ENCODE data around the gene TCEA3. TPM values are rescaled to one million over a fixed set of nuclear protein-coding genes. Genes with fewer than 3 reads are reported as not detected.

The TCEA3 gene
- total RNA-seq, 8 experiments from 2014 or later, result 1.6 to 17.6 (median 2.9) TPM

DNA sequence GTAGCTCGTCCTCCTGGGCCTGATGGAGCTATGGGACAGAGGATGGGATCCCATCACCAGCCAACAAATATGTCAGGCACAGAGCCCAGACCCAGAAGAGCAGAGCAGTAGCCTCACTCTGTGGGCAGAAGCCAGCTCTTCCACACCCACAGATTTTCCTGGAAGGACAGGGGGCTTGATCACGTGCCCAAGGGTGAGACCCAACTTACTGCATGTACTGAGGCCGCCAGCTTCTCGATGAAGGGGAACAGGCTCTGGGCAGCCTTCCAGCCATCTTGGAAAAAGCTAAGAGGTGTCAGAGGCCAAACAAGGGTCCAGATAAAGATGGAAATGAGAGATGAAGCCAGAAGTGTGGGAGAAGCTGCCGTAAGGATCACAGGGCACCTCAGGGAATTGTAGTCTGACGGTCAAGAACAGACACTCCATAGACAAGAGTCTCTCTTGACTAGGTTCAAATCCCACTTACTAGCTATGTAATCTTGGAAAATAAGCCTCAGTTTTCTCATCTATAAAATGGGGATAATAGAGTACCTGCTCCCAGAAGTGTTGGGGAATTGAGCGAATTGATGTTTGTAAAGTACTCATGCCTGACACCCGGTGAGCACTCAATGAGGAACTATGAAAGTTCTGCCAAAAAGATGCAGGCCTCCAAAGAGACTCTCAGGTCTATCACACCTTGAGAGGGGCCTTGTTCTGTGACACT is 17.0 kb upstream of the TCEA3 start:
- H3K4me3 ChIP-seq, result no peak overlapping the region
- in situ Hi-C loops (cut with MboI; ENCODE audit: low pct_unique_long_range_greater_than_20kb in 2 of 9, low sequenced_read_pairs in 9 of 9, unreplicated experiment in 9 of 9), result no loop called here
- no peak overlapping the region for H3K27ac ChIP-seq
- WGBS, 10 experiments, result 73 to 100% (median 94%) methylated on average over 3 to 7 of the region's 8 CpGs; no CpG with 5 or more reads in 5 of the 10 experiments
- H3K4me1 ChIP-seq (replicated peaks in 1 of 2), result no peaks in the 10 kb centered on the region
- no peak for ATAC-seq (replicated peaks in 6 of 8)

DNA sequence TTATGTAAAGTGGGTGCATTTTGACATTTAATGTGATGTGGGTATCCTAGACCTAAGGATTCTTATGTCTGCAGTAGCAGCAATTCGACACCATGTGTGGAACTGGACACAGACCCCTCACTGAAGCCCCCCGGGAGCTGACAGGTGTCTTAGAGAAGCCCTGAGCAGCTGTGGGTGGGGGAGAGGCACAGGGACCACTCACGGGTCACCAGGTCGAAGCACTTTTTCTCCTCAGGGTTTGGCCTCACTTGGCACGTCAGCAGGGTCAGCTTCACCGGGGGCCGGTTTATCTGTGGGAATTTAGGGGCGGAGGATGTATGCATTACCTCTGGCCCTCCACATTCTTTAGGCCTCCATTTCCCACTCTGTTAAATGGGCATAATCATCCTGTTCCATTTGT is 14.0 kb upstream of the TCEA3 start:
- in situ Hi-C loops (cut with MboI; ENCODE audit: low pct_unique_long_range_greater_than_20kb in 2 of 9, low sequenced_read_pairs in 9 of 9, unreplicated experiment in 9 of 9), result no loop called here
- WGBS, 10 experiments, result 33 to 100% (median 96%) methylated on average over 1 to 4 of the region's 8 CpGs; no CpG with 5 or more reads in 4 of the 10 experiments
- H3K4me3 ChIP-seq, result no peak overlapping the region
- no peak overlapping the region for H3K27ac ChIP-seq
- no peak for ATAC-seq (replicated peaks in 6 of 8)
- H3K4me1 ChIP-seq (replicated peaks in 1 of 2), result no peaks in the 10 kb centered on the region

DNA sequence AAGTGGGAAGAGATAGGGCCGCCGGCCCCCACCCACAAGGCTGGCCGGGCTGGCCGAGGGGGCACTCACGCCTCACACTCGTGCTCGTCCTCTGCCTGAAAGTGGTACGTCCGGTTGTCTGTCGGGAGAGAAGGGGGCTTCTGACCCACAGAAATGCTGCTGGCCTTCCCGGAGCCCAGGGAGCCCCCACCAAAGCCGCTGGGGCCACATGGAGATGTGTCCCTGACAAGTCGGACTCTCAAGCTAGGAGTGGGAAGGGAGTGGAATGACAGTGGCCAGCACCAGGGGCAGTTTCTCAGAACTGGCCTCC is 12.8 kb upstream of the TCEA3 start:
- Histone ChIP-seq H3K4me1 (replicated peaks in 1 of 2) (no peaks in the 10 kb centered on the region), H3K27ac (no peak overlapping the region), H3K4me3 (no peak overlapping the region)
- in situ Hi-C loops (cut with MboI; ENCODE audit: low pct_unique_long_range_greater_than_20kb in 2 of 9, low sequenced_read_pairs in 9 of 9, unreplicated experiment in 9 of 9), result no loop called here
- peak in 1 of 8 experiments; percentile 8 for ATAC-seq (replicated peaks in 6 of 8)
- 89 to 100% methylated on average over 4 to 12 of the region's 13 CpGs; no CpG with 5 or more reads in 8 of the 10 experiments for WGBS, 10 experiments

DNA sequence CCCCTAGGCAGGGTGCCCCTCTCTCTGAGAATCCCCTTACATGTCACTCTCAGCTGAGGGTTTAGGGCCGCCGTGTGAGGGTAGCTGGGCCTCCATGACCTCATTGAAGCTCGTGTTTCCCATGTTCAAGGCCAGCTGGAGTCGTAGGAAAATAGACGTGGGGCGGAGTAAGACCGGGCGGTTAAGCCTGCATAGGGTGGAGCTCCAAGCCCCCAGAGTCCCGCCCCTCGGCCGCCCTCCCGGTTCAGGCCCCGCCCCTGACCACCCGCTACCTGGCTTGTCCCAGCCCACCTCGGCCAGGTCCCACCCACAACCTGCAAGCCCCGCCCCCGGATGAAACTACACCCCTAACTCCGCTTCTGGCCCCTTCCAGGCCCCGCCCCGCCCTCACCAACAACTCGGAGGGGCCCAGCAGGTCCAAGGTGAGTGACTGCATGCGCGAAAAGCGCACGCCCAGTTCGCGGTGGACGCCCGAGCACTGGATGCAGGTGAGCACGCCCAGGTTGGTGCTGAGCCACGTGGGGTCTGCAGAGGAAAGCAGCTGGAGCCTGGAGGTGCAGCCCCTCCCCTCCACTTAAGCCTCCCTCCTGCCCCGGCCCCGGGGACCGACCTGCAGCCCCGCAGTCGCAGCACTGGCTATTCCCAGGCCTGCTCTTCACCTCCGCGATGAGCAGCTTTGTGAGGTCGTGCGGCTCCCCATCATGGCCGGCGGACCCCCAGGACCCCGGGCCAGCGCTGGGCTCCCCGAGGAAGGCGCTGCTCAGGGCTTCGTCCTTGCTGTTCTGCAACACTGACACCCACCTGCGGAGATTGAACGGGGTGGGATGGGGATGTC is 12.2 kb upstream of the TCEA3 start:
- ATAC-seq (replicated peaks in 6 of 8), result peak in 6 of 8 experiments; percentile 17 to 88 (median 50)
- in situ Hi-C loops (cut with MboI; ENCODE audit: low pct_unique_long_range_greater_than_20kb in 2 of 9, low sequenced_read_pairs in 9 of 9, unreplicated experiment in 9 of 9), result no loop called here
- H3K27ac ChIP-seq, result no peak overlapping the region

DNA sequence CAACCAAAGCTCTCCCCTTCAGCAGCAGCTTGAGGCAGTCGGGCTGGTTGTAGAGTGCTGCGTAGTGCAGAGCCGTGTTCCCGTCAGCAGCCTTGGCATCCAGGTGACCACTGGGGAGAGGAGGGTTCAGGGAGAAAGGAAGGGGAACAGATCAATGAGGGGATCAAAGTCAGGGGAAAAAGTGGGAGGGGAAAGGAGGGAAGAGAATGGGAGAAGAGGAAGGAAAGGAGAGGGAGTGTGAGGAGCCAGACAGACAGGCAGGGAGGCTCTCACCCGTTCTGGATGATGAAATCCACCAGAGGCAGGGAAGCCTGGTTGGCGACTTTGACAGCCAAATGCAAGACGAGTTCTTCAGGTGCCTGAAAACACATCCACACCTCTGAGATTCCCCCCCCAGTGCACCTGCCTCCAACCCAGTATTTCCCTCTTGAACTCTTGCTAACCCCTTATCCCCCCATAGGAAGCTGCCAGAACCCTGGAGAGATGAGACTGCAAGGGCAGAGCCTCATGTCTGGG is 9.8 kb upstream of the TCEA3 start:
- Histone ChIP-seq H3K4me1 (replicated peaks in 1 of 2) (no peaks in the 10 kb centered on the region), H3K27ac (no peak overlapping the region), H3K4me3 (no peak overlapping the region)
- WGBS, 10 experiments, result 40 to 100% (median 82%) methylated on average over 1 to 5 of the region's 7 CpGs; no CpG with 5 or more reads in 3 of the 10 experiments
- in situ Hi-C loops (cut with MboI; ENCODE audit: low pct_unique_long_range_greater_than_20kb in 2 of 9, low sequenced_read_pairs in 9 of 9, unreplicated experiment in 9 of 9), result no loop called here
- ATAC-seq (replicated peaks in 6 of 8), result no peak

More for the DNA sequence above, 12.2 kb upstream of the TCEA3 start:
- 30 to 90% (median 57%) methylated on average over 2 to 9 of the region's 49 CpGs; no CpG with 5 or more reads in 6 of the 10 experiments for WGBS, 10 experiments
- Histone ChIP-seq H3K4me3 (no peak overlapping the region), H3K4me1 (replicated peaks in 1 of 2) (no peaks in the 10 kb centered on the region)

DNA sequence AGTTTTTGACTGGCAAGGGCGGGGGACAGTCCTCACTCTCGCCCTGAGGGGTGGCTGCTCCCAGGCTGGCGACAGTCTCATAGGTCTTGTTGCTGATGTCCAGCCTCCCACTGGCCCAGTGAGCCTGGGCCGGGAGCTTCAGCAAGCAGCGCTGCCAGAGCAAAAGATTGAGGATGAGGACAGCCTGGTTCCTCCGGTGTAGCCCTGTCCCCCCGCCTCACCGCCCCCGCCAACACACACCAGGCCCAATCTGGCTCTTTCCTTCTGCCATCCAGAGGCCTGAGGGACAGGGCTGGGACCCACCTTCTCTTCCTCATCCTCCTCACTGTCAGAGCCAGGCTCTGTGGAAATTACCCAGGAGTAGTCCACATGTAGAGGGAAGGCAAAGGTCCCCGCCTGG is 8.6 kb upstream of the TCEA3 start:
- in situ Hi-C loops (cut with MboI; ENCODE audit: low pct_unique_long_range_greater_than_20kb in 2 of 9, low sequenced_read_pairs in 9 of 9, unreplicated experiment in 9 of 9), result no loop called here
- Histone ChIP-seq H3K4me1 (replicated peaks in 1 of 2) (no peaks in the 10 kb centered on the region), H3K4me3 (no peak overlapping the region), H3K27ac (no peak overlapping the region)
- no peak for ATAC-seq (replicated peaks in 6 of 8)
- WGBS, 10 experiments, result 67 to 95% (median 93%) methylated on average over 2 to 5 of the region's 10 CpGs; no CpG with 5 or more reads in 3 of the 10 experiments

DNA sequence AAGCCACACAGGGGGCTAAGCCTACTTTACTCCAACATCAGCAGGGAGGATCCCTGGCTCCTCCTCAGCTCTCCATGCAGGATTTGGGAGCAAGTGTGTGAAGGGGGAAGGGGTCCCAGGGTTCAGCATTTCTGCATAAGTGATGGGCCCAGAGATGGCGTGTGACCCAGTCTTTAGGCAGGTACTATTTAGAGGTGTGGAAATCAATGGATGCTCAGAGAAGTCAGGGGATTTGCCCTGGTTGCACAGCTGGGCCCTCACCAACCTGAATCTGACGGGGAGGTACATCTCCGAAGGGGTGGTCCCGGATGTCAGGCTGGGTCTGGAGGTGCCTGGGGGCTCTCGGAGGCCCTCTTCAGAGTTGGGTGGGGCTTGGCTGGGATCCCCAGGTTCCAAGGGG is 6.9 kb upstream of the TCEA3 start:
- Histone ChIP-seq H3K4me1 (replicated peaks in 1 of 2) (no peaks in the 10 kb centered on the region), H3K27ac (no peak overlapping the region), H3K4me3 (no peak overlapping the region)
- ATAC-seq (replicated peaks in 6 of 8), result no peak
- in situ Hi-C loops (cut with MboI; ENCODE audit: low pct_unique_long_range_greater_than_20kb in 2 of 9, low sequenced_read_pairs in 9 of 9, unreplicated experiment in 9 of 9), result no loop called here
- 70 to 100% (median 80%) methylated on average over 1 to 5 of the region's 5 CpGs; no CpG with 5 or more reads in 4 of the 10 experiments for WGBS, 10 experiments

DNA sequence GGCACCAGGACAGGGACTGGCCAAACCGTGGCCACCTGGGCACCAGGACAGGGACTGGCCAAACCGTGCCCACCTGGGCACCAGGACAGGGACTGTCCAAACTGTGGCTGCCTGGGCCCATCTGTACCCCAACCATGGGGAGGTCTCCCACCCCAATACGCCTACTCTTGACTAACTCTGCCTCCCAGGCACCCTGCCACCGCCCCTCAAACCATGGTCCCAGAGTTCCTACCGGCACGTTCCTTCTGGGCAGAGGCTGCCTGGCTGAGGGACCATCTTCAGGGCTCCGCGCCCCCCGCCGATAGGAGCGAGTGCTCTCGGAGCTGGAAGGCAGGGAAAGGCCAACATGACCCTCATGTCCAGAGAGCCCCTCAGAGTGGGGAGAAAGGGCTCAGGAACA is 6.3 kb upstream of the TCEA3 start:
- peak in 1 of 8 experiments; percentile 26 for ATAC-seq (replicated peaks in 6 of 8)
- H3K4me1 ChIP-seq (replicated peaks in 1 of 2), result no peaks in the 10 kb centered on the region
- H3K4me3 ChIP-seq, result no peak overlapping the region
- H3K27ac ChIP-seq, result no peak overlapping the region
- in situ Hi-C loops (cut with MboI; ENCODE audit: low pct_unique_long_range_greater_than_20kb in 2 of 9, low sequenced_read_pairs in 9 of 9, unreplicated experiment in 9 of 9), result no loop called here
- 80 to 96% (median 87%) methylated on average over 1 to 12 of the region's 12 CpGs; no CpG with 5 or more reads in 6 of the 10 experiments for WGBS, 10 experiments

DNA sequence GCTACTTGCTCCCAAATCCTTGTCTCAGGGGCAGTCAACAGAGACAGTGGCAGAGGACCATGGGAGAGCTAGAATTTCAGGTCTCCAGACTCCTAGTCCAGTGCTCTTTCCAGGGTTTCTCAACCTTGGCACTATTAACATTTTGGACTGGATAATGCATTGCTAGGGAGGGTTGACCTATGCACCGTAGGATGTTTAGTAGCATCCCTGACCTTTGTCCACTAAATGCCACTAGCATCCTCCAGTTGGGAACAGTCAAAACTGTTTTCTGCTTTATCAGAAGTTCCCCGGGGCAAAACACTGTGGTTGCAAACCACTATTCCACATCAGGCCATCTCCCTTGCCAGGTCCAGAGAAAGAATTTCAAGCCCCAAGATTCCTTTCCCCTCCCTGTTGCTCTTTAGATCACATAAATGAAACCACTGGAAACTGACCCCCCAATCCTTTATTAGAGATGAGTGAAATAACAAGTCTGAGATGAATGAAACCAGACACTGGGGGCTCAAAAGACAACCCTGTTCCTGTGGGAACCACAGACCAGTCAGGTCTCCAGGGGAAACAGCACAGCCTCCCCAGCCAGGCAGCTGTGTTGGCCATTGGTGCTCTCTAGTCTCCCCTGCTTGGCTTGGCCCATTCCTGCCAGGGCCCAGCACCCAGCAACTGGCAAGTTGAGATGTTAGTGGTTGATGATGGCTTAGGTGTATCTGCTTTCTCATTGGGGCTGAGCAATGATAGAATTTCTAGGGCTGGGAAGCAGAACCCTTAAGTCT is 3.8 kb upstream of the TCEA3 start:
- ATAC-seq (replicated peaks in 6 of 8), result peak in 1 of 8 experiments; percentile 87
- in situ Hi-C loops (cut with MboI; ENCODE audit: low pct_unique_long_range_greater_than_20kb in 2 of 9, low sequenced_read_pairs in 9 of 9, unreplicated experiment in 9 of 9), result no loop called here
- 80 to 100% (median 98%) methylated on average over 1 to 2 of the region's 2 CpGs; no CpG with 5 or more reads in 2 of the 10 experiments for WGBS, 10 experiments

DNA sequence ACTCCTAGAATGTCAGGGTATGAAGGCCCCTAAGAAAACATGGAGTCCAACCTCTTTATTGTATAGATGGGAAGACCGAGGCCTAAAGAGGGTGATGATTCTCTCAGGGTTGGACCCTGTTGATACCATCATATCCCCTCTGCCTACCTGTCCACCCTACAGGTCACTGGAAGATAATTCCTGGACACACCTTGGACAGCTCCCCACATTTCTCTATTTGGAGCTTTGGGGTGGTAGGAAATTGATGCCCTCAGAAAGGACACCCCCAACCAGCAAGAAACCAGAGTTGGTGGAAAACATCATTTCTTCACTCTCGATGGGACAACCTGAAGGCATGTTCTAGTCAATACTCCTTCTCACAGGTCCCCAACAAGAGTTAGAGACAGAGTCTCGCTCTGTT is 3.0 kb upstream of the TCEA3 start:
- in situ Hi-C loops (cut with MboI; ENCODE audit: low pct_unique_long_range_greater_than_20kb in 2 of 9, low sequenced_read_pairs in 9 of 9, unreplicated experiment in 9 of 9), result no loop called here
- Histone ChIP-seq H3K4me3 (no peak overlapping the region), H3K27ac (no peak overlapping the region), H3K4me1 (replicated peaks in 1 of 2) (peaks cover 15 to 16% of the 10 kb centered on the region in 2 donors)
- 90 to 100% (median 100%) methylated on average over 1 to 3 of the region's 3 CpGs; no CpG with 5 or more reads in 1 of the 10 experiments for WGBS, 10 experiments
- ATAC-seq (replicated peaks in 6 of 8), result no peak

More for the DNA sequence above, 3.8 kb upstream of the TCEA3 start:
- no peak overlapping the region for H3K27ac ChIP-seq
- H3K4me3 ChIP-seq, result no peak overlapping the region
- H3K4me1 ChIP-seq (replicated peaks in 1 of 2), result peaks cover 14% of the 10 kb centered on the region in 2 donors

DNA sequence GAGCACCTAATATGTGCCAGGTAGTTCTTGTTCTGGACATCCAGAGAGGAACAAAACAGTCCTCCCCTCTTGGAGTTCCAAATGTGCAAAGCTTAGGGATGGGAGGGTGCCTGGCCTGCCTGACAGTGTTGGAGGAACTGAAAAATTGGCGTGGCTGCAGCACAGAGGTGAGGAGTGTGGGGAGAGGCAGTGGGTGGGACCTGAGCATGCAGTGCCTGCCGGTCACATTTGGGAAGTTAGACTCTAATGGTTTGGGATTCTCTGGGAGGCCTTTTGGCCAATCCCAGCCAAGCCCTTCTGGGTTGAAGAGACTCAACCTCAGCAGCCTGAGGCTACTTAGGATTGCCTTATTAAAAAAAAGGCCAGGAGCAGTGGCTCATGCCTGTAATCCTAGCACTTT is 2.3 kb upstream of the TCEA3 start:
- no peak overlapping the region for H3K4me3 ChIP-seq
- H3K27ac ChIP-seq, result no peak overlapping the region
- WGBS, 10 experiments, result 68 to 100% (median 88%) methylated on average over 1 to 2 of the region's 2 CpGs; no CpG with 5 or more reads in 4 of the 10 experiments
- peaks cover 15 to 16% of the 10 kb centered on the region in 2 donors for H3K4me1 ChIP-seq (replicated peaks in 1 of 2)
- ATAC-seq (replicated peaks in 6 of 8), result no peak
- in situ Hi-C loops (cut with MboI; ENCODE audit: low pct_unique_long_range_greater_than_20kb in 2 of 9, low sequenced_read_pairs in 9 of 9, unreplicated experiment in 9 of 9), result no loop called here

DNA sequence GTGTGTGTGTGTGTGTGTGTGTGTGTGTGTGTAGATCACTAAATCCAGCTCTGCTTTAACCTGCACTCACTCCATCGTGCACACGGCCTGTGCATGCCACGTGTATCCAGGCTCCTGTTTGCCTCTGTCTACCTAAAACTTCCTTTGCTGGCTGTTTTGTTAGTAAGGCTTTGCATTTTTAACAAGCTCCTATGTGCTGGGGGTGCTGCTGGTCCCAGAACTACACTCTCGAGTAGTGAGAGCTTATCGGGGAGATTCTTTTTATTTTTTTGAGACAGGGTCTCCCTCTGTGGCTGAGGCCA is 596 bp upstream of the TCEA3 start:
- 34 to 90% (median 52%) methylated on average over 2 to 4 of the region's 5 CpGs; no CpG with 5 or more reads in 6 of the 10 experiments for WGBS, 10 experiments
- ATAC-seq (replicated peaks in 6 of 8), result no peak
- no peak overlapping the region for H3K4me3 ChIP-seq
- H3K27ac ChIP-seq, result no peak overlapping the region
- H3K4me1 ChIP-seq (replicated peaks in 1 of 2), result peaks cover 15 to 16% of the 10 kb centered on the region in 2 donors
- in situ Hi-C loops (cut with MboI; ENCODE audit: low pct_unique_long_range_greater_than_20kb in 2 of 9, low sequenced_read_pairs in 9 of 9, unreplicated experiment in 9 of 9), result no loop called here
